Gastroesophageal sphincter (tissue), 4 donors: ENCODE results near the gene SULT1C4. TPM values are rescaled to one million over a fixed set of nuclear protein-coding genes. Genes with fewer than 3 reads are reported as not detected.

Experiments used
- ATAC-seq: fragments of 150-250 bp; one replicate; pipeline ENCODE4 v1.9.1; 2016; ENCODE audit warnings: mild to moderate bottlenecking, moderate library complexity
- H3K27ac ChIP-seq, 4 donors: fragments of 200-600 bp; sonication (generic) in 3 of 4; 1 replicate in 3 of 4; 2 replicates in 1 of 4; pipeline ENCODE4 v1.5.1; 2016 to 2019
- H3K27me3 ChIP-seq: fragments of 200-600 bp; sonication (generic); one replicate; pipeline ENCODE4 v1.5.1; 2019
- H3K36me3 ChIP-seq, 2 donors: fragments of 200-600 bp; sonication (generic); one replicate each; pipeline ENCODE4 v1.5.1; 2019; ENCODE audit warnings: control low read depth in 1 of 2
- H3K4me1 ChIP-seq, 3 donors: fragments of 200-600 bp; sonication (generic); 1 replicate in 2 of 3; 2 replicates in 1 of 3; pipeline ENCODE4 v1.5.1; 2016 to 2019; ENCODE audit warnings: control low read depth in 2 of 3
- H3K4me3 ChIP-seq, 2 donors: fragments of 200-600 bp; sonication (generic); one replicate each; pipeline ENCODE4 v1.5.1; 2019; ENCODE audit warnings: mild to moderate bottlenecking in 1 of 2, moderate library complexity in 1 of 2
- H3K9me3 ChIP-seq, 3 donors: fragments of 200-600 bp; sonication (generic); one replicate each; pipeline ENCODE4 v1.5.1; 2017 to 2019; ENCODE audit warnings: control low read depth in 2 of 3
- EP300 ChIP-seq: sonication (generic); formaldehyde crosslinking; IDR thresholded peaks from one replicate; pipeline ENCODE4 v1.6.1; 2017; ENCODE audit warnings: antibody characterized with exemption, mild to moderate bottlenecking
- POLR2A ChIP-seq, 2 donors: fragments of 450-650 bp; IDR thresholded peaks; one replicate each; pipeline ENCODE4 v1.6.1; 2017; ENCODE audit warnings: antibody characterized with exemption in 2 of 2, mild to moderate bottlenecking in 2 of 2, moderate library complexity in 1 of 2
- POLR2AphosphoS5 ChIP-seq: sonication (generic); formaldehyde crosslinking; IDR thresholded peaks from one replicate; pipeline ENCODE4 v1.6.1; 2017; ENCODE audit warnings: antibody characterized with exemption
- WGBS, 2 donors: methylation state at CpG; one replicate each; pipeline ENCODE4 v1.1.5; 2018; ENCODE audit warnings: low coverage in 1 of 2; 5-methylcytosine and 5-hydroxymethylcytosine counted together
- total RNA-seq, 4 donors: library from RNA; depleted of rRNA; stranded (reverse); fragments of >200 nt; gene quantifications; one replicate each; pipeline ENCODE4 v1.1.0, GENCODE V29; 2016
- TF ChIP-seq, protein P1 (sequence below), 4 experiments: fragments of 200-600 bp in 2 of 4; fragments of 450-650 bp in 2 of 4; sonication (generic) in 1 of 4; IDR thresholded peaks; one replicate each; pipeline ENCODE4 v1.5.1; 2017 to 2019; ENCODE audit warnings: antibody characterized with exemption in 4 of 4, mild to moderate bottlenecking in 2 of 4, moderate library complexity in 2 of 4

SULT1C4 gene
- total RNA-seq, 4 donors from 2014 or later: 2.3 to 8.1 (median 5.9) TPM

DNA sequence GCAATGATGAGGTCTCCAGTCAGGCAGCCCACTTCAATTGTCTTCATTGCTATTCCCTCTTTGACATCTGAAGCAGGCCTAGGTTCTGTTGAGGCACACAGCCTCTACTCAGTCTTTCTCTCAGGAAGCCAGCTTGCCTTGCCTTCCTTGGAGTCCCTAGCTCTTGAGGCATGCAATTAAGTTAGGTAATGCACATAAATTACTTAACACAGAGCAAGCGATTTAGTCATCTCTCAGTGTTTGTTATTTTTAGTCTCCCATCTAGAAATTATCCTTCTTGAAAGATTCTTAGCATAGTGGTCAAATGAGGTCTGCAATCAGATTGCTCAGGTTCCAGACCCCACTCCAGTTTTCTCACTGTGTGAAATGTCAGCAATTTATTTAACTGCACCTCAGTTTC lies 32.0 kb downstream of the SULT1C4 start:
- ATAC-seq: no peak
- H3K27ac ChIP-seq: no peak overlapping the region
- WGBS, 2 donors: 14 to 75% methylated on average over 1 of the region's 1 CpG
- H3K4me1 ChIP-seq: no peaks in the 10 kb centered on the region
- no peak overlapping the region for H3K4me3 ChIP-seq
- H3K9me3 ChIP-seq: peaks cover 0 to 5% (median 0%) of the 10 kb centered on the region in 3 donors
- TF ChIP-seq POLR2A (IDR thresholded peaks at IDR 0.05) (no peak), POLR2AphosphoS5 (no peak), EP300 (no peak)
- no peaks in the 10 kb centered on the region for H3K27me3 ChIP-seq
- H3K36me3 ChIP-seq: no peaks in the 10 kb centered on the region

DNA sequence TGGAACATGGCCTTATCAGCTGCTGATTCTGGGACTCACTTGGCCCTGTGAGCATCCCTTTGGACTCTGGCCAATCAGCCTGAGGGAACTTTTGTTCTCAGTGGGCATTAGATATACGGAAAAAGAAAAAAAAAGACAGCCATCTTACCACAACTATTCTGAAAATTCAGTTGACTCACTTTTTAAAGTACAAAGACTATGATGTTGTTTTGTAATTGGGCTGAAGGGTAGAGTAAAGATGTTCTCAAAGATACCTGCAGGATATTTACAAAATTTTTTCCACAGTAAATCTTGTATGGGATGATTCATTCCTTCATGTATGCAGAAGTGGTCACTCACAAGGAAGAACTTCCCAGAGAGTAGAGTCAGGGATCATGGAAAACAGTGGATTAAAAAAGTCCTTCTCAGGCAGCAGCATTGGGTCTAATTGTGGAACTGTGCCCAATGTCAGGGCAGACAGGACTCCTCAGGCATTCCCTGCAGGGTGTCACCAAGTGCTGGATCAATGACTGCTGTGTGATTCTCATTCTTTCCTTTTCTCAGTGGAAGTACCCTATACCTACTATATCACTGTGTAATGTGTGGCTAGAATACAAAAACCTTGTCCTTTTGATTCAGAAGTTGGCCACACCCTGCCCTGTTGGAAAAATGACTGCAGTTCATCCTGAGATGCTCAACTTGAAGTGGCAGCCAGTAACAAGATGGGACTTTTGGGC lies 35.4 kb downstream of the SULT1C4 start:
- H3K27me3 ChIP-seq: no peaks in the 10 kb centered on the region
- TF ChIP-seq, protein P1, sequence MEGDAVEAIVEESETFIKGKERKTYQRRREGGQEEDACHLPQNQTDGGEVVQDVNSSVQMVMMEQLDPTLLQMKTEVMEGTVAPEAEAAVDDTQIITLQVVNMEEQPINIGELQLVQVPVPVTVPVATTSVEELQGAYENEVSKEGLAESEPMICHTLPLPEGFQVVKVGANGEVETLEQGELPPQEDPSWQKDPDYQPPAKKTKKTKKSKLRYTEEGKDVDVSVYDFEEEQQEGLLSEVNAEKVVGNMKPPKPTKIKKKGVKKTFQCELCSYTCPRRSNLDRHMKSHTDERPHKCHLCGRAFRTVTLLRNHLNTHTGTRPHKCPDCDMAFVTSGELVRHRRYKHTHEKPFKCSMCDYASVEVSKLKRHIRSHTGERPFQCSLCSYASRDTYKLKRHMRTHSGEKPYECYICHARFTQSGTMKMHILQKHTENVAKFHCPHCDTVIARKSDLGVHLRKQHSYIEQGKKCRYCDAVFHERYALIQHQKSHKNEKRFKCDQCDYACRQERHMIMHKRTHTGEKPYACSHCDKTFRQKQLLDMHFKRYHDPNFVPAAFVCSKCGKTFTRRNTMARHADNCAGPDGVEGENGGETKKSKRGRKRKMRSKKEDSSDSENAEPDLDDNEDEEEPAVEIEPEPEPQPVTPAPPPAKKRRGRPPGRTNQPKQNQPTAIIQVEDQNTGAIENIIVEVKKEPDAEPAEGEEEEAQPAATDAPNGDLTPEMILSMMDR (IDR thresholded peaks at IDR 0.05): no peak
- no peak for TF ChIP-seq POLR2AphosphoS5
- TF ChIP-seq EP300: no peak
- no peak for TF ChIP-seq POLR2A (IDR thresholded peaks at IDR 0.05)
- no peak overlapping the region for H3K4me3 ChIP-seq
- no peaks in the 10 kb centered on the region for H3K36me3 ChIP-seq
- WGBS, 2 donors: 27 to 43% methylated on average over 1 of the region's 1 CpG
- H3K27ac ChIP-seq: no peak overlapping the region
- ATAC-seq: no peak
- H3K9me3 ChIP-seq: no peaks in the 10 kb centered on the region
- no peaks in the 10 kb centered on the region for H3K4me1 ChIP-seq

DNA sequence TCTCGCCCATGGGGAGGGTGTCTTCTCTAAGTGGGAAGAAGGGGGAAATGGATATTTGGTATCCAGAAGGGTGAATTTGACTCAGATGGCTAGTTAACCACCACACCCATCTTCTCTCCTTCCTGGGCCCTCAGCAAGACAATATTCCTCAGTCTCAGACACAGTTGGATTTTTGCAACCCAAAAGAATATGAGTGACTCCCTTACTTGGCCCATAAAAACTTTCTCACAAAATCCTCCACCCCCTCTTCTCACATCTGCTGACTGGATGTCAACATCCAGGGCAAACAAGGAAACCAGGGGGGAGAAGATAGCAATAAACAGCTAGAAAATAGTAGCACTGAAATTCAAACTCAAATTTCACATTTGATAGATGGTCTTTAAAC lies 35.9 kb downstream of the SULT1C4 start:
- Histone ChIP-seq H3K9me3 (no peaks in the 10 kb centered on the region), H3K4me1 (no peaks in the 10 kb centered on the region), H3K4me3 (no peak overlapping the region), H3K36me3 (no peaks in the 10 kb centered on the region), H3K27me3 (no peaks in the 10 kb centered on the region), H3K27ac (no peak overlapping the region)
- no peak for ATAC-seq
- WGBS, 2 donors: 75% methylated on average over 1 of the region's 1 CpG; no CpG with 5 or more reads in 1 of the 2 donors
- TF ChIP-seq, protein P1 (IDR thresholded peaks at IDR 0.05): no peak
- TF ChIP-seq POLR2A (IDR thresholded peaks at IDR 0.05) (no peak), EP300 (no peak), POLR2AphosphoS5 (no peak)

DNA sequence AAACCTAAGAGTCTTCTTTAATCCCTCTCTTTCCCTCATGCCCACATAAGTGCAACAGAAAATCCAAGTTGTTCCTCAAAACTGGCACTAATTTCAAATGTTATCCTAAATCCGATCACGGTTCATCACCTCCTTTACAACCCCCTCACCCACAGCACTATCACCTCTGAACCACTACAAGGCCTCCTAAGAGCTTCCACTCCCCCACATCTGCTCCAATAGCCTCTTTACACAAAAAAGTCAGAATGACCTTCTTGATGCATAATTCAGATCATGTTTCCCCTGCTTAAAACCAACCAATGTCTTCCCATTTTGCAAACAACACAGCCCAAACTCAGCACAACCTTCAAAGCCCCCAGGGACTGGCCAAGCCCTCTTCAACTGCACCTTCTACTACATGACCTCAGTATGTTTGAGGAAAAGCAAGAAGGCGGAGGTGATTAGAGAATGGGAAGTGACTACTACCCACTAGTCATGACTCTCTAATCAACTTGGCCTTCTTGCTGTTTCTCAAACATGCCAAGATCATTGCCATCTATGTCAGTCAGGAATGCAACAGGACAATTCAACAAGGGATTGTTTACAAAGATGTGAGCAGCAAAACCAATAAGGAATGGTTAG lies 36.6 kb downstream of the SULT1C4 start:
- no peaks in the 10 kb centered on the region for H3K36me3 ChIP-seq
- TF ChIP-seq EP300: no peak
- TF ChIP-seq, protein P1 (IDR thresholded peaks at IDR 0.05): no peak
- TF ChIP-seq POLR2AphosphoS5: no peak
- TF ChIP-seq POLR2A (IDR thresholded peaks at IDR 0.05): no peak
- H3K4me3 ChIP-seq: no peak overlapping the region
- 88 to 100% methylated on average over 3 of the region's 3 CpGs for WGBS, 2 donors
- H3K9me3 ChIP-seq: no peaks in the 10 kb centered on the region
- no peaks in the 10 kb centered on the region for H3K4me1 ChIP-seq
- ATAC-seq: no peak
- no peak overlapping the region for H3K27ac ChIP-seq
- H3K27me3 ChIP-seq: no peaks in the 10 kb centered on the region

DNA sequence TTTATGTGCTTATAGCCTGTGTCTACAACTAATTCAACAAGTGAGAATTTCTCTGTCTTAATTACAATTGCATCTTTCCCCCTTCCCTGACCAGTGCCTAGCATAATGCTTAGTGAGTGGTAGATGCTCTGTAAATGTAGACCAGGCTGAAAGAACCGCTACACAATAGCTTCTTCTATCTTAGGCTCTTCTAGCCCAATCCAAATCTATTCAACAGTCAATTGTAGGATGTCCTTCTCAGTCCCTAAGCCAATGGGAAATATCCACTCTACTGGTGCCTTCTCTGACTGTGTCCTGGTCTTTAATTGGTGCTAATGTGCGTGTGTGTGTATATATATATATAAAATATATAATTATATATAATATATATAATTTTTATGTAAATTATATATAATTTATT lies 37.2 kb downstream of the SULT1C4 start:
- Histone ChIP-seq H3K9me3 (no peaks in the 10 kb centered on the region), H3K36me3 (no peaks in the 10 kb centered on the region), H3K27ac (no peak overlapping the region), H3K27me3 (no peaks in the 10 kb centered on the region), H3K4me3 (no peak overlapping the region), H3K4me1 (no peaks in the 10 kb centered on the region)
- no peak for ATAC-seq
- 88 to 92% methylated on average over 2 of the region's 2 CpGs for WGBS, 2 donors
- TF ChIP-seq, protein P1 (IDR thresholded peaks at IDR 0.05): no peak
- TF ChIP-seq POLR2AphosphoS5: no peak
- no peak for TF ChIP-seq POLR2A (IDR thresholded peaks at IDR 0.05)
- no peak for TF ChIP-seq EP300
